Activated CD8-positive, alpha-beta memory T cell treated with anti-CD3 and anti-CD28 coated beads for 1 hour (primary cell): Measurements from ENCODE around the gene PALLD.
"Not testable (repeated sequence)": the region's sequence is repeated elsewhere in the genome, so short reads cannot be mapped to it uniquely, and the experiment has no call there.

Experiments used
- DNase-seq, 2 donors: peaks; one replicate each; pipeline ENCODE4 v3.0.0-alpha.2; 2020; ENCODE audit warnings: low read depth in 1 of 2; ENCODE audit errors: extremely low read depth in 1 of 2

The PALLD gene

DNA sequence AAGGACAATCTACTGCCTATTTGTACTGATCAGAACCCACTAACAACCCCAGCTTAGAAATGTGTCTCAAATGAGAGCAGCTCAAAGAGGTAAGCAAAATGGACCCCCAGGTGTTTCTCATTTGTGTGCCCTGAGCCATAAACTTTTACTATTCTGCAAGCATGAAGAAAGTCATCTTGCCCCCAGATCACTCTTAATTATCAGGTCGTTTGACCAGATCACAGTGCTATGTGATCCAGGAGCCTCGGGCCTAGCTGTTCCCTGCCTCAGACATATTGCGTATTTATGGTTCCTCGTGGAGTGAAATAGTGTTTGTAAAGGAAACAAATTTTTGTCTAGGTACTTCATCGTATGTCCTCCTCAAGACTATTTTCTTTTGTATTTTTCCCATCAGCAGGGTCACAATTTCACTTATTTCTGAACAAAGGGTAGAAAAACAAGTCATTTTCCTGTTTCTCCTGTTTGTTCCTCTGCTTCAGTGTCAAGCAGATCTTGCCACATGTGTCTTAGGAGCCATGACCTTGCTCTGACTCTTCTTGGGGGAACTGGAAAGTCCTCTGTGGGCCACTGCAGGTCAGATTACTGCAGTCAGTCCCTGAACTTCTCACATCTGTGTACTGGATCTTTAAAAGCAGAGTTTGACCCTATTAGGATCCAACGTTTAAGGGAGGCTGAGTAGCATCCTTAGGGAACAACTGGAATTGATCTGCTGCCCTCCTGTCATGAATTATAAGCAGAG is 194.9 kb downstream of the PALLD start:
- DNase-seq: no peak

DNA sequence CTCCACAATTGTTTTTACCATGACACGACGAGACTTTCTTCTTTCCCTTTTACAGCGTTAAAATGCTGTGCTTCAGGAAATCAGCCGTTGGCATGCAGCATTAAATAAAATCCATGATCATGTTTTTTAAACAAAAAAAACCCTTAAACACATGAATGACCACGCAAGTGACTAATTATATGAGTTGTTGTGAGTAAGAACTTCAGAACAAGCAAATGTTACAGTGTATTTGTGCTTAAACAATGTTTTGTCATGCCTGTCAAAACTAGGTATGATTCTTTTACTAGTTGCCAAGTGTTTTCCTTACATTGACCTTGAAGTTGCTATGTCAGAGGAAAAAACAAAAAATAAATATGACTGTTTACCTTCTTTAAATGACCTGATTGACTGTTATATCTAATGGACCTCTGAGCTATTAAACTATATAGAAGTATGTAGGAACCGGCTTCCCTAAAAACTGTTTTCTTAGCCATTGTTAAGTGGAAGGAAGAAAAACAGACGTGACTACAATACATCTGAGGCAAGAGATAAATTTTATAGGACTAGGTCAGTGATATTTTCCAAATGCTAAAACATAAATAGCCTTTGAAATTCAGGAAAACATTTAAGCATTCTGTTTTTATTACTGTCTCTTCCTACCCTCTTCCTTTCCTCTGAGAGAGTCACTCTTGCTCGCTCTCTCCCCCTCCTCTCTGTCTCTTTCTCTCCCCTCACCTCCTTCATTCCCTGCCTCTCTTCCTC is 197.1 kb downstream of the PALLD start:
- no peak for DNase-seq

DNA sequence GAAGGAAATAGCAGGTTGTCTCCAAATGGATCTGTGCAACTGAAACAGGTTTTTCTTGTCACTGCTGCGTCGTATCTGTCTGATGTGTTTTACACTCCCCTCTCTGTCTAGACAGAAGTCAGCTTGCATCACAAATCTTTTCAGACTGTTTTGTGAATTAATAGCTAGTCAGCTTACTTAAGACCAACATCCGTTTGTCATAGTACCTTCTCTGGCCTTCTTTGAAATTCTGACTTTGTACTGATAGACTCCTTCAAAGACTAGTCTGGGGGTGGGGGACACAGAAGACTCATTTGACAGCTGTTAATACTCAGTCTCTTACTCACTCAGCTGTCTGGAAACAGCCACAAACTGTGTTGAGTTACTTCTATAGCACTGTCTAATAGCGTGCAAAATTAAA is 197.8 kb downstream of the PALLD start:
- DNase-seq: no peak

DNA sequence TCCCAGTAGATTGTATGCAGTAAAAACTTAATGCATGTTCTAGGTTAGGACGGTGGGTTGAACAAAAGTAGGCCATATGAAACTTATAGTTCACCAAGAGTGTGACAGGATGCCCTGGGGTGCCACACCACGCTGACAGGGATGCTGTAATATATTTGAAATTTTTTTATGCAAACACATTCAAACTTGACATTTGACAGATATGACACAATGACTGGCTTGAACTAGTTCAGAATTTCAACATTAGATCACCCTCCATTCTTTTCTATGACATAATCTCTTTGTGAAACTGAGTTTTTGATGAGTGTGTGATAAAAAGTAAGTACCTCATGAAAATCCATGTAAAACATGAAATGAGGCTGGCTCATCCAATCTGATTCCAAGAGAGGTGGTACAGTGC is 198.4 kb downstream of the PALLD start:
- DNase-seq: no peak

- no peak for DNase-seq
Observed at GRCh38 chr4:168696280-168696679, 199.4 kb downstream of the PALLD start.

- no peak for DNase-seq
Observed at GRCh38 chr4:168696826-168697225, 200.0 kb downstream of the PALLD start.

- no peak for DNase-seq
Observed at GRCh38 chr4:168699224-168699878, 202.5 kb downstream of the PALLD start.

- no peak for DNase-seq
Observed at GRCh38 chr4:168701061-168701460, 204.2 kb downstream of the PALLD start.

GRCh38 chr4:168702581-168703087 is 205.8 kb downstream of the PALLD start:
- not testable (repeated sequence) for DNase-seq

- no peak for DNase-seq
Observed at GRCh38 chr4:168705121-168705520, 208.3 kb downstream of the PALLD start.

- DNase-seq: no peak
Observed at GRCh38 chr4:168707205-168707604, 210.4 kb downstream of the PALLD start.

DNA sequence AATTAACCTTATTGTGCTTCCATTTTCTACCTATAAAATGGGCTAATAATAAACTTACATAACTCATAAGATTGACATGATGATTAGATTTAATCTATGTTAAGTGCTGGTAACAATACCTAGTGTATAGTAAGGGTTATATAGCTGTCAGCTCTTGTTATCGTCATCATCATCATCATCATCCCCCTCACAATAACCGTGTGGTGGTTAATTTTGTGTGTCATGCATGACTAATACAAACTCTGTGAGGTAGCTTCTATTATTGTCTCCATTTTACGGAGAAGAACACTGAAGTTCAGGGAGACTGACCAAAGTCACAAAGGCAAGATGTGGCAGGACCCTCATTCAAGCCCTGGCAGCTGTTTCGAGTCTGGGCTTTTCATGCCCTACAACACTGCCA is 211.3 kb downstream of the PALLD start:
- no peak for DNase-seq

DNA sequence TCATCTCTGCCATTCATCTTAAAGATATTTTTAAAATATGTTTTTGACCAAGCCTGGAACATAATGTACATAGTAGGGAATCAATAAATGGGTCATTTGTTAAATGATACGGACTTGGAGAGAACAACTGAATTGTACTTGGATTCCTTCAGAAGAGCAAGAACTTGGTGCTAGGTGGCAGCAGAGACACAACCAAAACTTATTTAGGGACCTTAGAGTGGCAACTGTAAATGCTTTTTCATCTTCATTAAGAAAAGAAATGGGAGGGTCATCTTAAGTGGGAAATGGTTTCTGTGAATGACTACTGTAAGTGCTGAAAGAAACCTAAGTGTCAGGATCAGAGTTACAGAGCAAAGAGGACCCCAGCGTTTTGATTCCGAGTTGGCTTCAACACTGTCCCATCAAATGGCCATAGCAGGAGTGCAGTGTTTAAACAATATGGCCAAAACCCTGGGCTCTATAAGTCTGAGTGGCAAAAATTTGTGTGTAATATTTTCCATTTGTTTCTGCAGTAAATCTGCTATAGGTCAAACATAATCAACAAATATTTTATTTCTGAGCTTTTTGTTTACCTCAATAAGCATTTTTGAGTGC is 213.6 kb downstream of the PALLD start:
- no peak for DNase-seq

- DNase-seq: no peak
Observed at GRCh38 chr4:168711197-168712140, 214.6 kb downstream of the PALLD start.

- DNase-seq: no peak
Observed at GRCh38 chr4:168712316-168712890, 215.6 kb downstream of the PALLD start.

DNA sequence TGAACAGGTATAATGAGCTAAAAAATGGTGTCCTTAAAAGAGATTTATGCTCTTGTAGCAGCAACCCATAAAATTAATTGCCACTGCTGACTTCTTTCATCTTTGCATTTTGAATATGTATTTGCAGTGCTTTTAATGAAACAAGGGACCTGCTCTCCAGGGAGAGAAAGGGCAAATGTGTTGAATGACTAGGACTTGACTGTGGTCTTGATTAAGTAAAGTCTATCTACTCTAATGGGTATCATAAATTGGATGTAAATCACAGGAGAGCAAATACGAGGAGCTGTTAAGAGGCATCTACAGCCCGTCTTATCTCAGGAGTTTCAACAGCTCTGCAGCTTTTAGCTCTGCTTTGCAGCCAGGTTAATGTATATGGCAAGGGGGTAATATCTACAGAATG is 216.4 kb downstream of the PALLD start:
- no peak for DNase-seq

GRCh38 chr4:168715896-168716295 is 219.0 kb downstream of the PALLD start:
- DNase-seq: no peak

DNA sequence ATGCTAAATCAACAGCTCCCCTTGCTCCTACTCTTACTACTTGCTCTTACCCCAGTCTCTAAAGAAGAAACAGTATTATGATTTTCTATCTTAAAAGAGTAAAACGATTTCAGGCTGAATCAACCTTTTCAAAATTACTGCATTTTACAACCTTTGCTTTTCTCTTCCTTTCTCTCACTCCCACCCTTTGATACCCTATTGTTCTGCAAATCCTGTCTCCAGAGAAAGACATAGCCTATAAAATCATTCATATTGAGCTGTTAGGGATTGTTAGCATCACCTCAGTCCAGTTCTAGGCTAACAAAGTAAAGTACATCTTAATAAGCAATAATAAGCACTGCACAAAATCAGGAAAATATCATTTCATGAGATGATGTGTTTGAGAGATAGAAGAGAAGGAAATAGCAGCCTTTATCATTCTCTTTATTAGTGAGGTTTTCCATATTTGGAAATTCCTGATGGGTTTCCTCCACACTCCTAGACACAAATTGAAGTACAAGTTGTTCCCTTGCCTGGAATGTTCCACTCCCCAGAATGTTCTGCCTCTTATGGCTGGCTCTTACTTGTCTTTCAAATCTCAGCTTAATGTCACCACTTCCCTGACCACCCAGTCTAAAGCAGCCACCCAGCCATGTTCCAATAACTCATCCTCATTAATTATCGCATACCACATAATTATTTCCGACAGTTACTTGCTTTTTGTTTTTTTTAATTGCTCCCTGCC is 219.7 kb downstream of the PALLD start:
- no peak for DNase-seq

DNA sequence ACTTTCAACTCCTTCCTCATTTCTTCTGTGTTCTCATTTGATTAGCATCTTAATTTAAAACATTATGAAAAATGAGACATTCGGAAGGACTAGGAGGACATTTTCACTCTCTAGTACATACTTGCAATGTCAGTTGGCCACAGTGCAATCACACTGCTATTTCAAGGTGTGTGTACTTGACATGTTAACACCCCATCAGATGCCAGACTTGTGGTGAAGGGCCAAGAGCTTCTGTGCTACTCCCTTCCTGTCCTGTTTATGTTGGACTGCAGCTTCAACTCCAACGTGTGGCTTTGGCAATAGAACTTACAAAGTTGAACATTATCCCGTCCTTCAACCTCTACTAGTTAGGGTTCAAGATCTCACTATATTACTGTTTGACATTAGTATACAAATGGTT is 221.0 kb downstream of the PALLD start:
- DNase-seq: no peak
